HEK293T (cell line): ENCODE measurements around the gene CDK14.

Experiments
- BHLHE40 ChIP-seq: fragments of 450-650 bp; IDR thresholded peaks from 2 replicates; pipeline ENCODE4 v1.6.1; 2016; ENCODE audit warnings: mild to moderate bottlenecking, moderate library complexity, borderline replicate concordance
- CTBP1 ChIP-seq: fragments of 450-650 bp; IDR thresholded peaks from 2 replicates; pipeline ENCODE4 v1.6.1; 2016; ENCODE audit warnings: borderline replicate concordance
- ELF4 ChIP-seq: fragments of 450-650 bp; IDR thresholded peaks from 2 replicates; pipeline ENCODE4 v1.6.1; 2017; ENCODE audit warnings: antibody characterized with exemption
- FOXA1 ChIP-seq: fragments of 450-650 bp; IDR thresholded peaks from 2 replicates; pipeline ENCODE4 v1.6.1; 2016; ENCODE audit warnings: mild to moderate bottlenecking
- FOXK2 ChIP-seq: fragments of 450-650 bp; IDR thresholded peaks from 2 replicates; pipeline ENCODE4 v1.6.1; 2016; ENCODE audit warnings: mild to moderate bottlenecking
- LEF1 ChIP-seq: fragments of 450-650 bp; IDR thresholded peaks from 2 replicates; pipeline ENCODE4 v1.6.1; 2017; ENCODE audit warnings: mild to moderate bottlenecking, borderline replicate concordance
- NFRKB ChIP-seq: fragments of 450-650 bp; IDR thresholded peaks from 2 replicates; pipeline ENCODE4 v1.6.1; 2016; ENCODE audit warnings: mild to moderate bottlenecking, moderate library complexity
- PKNOX1 ChIP-seq: fragments of 450-650 bp; IDR thresholded peaks from 2 replicates; pipeline ENCODE4 v1.6.1; 2016
- SP1 ChIP-seq: fragments of 450-650 bp; IDR thresholded peaks from 2 replicates; pipeline ENCODE4 v1.6.1; 2017
- SUZ12 ChIP-seq: fragments of 450-650 bp; IDR thresholded peaks from 2 replicates; pipeline ENCODE4 v1.6.1; 2016; ENCODE audit warnings: mild to moderate bottlenecking

- TF ChIP-seq PKNOX1 (no peak), FOXK2 (no peak), BHLHE40 (no peak), SP1 (no peak), CTBP1 (no peak), SUZ12 (no peak), LEF1 (no peak), FOXA1 (no peak), ELF4 (no peak), NFRKB (no peak)
Observed at GRCh38 chr7:91233212-91233611, 637.1 kb downstream of the CDK14 start.
